Superior temporal gyrus (tissue), 1 donor: ENCODE measurements around the gene TASOR.

ENCODE experiments used
- DNase-seq: peaks from one replicate; pipeline ENCODE4 v3.0.0-alpha.2; 2016; ENCODE audit errors: extremely low spot score

The TASOR gene

DNA sequence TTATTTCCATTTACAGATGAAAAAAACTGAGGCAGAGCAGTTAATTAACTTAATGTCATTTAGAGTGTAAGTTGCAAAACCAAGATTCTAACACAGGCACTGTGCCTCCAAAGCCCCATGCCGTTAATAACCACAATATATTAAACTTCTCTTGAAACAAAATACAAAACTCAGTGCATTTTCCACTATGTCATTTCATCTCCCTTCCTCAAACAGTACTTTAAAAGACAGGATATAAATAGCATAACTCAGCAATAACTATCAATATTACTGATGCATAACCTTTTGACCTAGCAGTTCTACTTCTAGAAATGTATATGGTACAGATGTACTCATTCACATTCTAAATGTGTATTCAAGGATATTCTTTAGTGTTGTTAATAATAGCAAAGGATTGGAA, 5.1 kb upstream of the TASOR start:
- no peak for DNase-seq

DNA sequence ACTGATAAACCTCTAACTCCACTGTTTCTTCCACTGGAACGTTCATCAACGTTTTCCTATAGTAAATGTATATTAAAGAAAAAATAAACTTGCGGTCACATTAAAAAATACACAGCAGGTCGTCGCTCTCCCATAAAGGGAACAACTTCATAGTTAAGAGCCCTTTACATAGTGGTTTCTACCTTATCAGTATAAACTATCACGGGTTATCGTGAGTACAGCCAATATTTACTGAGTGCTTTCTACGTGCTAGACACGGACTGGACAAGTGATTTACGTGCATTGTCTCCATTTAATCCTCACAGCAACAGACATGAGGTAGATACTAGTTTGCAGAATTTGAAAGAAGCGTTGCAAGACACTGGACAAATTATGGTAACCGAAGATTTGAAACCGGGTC, 964 bp upstream of the TASOR start:
- no peak for DNase-seq

DNA sequence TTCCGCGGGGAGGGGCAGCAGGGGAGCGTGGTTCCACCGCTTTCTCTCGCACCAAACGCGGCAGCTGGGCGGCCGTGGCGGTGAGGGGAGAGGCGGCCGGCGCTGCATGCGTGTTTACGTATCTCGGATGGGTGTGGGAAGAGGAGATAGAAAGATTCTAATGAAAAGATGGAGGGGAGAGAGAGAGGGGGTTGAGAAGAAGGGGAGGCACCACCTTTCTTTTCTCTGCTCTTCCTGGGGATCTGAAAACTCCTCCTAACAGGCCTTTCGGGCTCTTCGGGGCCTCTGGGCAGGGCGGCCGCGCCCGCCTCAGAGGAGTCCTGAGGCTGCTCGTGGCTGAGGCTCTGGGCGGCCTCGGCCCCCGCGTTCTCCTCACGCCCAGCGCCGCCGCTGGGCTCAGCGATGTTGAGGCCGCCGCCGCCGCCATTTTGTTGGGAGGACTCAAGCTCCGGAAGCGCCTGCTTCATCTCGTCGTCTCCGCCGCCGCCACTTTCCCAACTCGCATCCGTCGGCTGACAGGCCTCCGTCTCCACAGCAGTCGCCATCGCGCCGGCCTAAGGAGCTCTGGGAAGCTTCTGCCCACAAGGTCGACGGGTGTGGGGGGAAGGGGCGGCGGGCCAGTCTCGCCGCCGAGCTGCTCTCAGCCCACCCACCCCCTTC, 473 bp downstream of the TASOR start:
- peak; percentile 76 for DNase-seq

DNA sequence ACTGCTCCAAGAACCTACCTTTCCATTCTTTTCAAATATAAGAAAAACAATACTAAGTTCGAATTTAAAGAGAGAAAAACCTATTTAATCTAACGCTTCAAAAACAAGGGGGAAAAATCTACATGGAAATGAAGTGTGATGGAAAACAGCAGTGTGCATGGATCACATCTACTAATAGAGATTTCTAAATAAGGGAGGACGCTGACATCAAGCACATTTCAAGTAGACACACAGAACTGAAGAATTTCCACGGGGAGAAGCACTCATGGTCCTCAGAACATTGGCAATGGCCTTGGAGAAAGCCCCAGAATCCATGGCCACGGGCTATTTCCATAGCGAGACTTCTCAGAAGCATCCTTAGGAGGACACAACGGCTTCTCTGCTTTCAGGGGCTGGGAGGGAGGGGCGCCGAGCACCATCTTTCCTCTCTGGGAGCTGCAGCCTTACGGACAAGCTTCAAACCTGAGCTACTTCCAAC, 1.0 kb downstream of the TASOR start:
- peak; percentile 71 for DNase-seq

DNA sequence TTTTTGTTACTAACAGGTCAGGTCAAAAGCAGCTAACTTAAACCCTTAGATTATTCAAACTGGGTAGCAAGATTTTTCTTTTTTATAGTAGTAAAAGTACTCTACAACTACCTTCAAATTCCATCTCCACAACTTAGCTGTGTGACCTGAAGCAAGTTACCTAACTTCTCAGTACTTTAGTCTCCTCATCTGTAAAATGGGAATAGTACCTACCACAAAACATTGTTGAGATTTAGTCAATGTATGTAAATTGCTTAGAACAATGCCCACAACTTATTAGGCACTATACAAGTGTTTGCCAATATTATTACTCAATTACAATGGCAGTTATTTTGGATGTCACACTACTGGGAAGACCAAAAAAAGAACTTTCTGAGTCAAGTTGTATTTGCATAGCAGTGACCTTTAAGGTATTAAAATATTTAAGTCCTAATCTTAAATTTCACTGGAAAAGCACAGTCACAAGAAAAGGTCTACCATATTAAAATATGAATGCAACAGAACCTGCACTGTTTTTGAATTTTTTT, 2.9 kb downstream of the TASOR start:
- no peak for DNase-seq

DNA sequence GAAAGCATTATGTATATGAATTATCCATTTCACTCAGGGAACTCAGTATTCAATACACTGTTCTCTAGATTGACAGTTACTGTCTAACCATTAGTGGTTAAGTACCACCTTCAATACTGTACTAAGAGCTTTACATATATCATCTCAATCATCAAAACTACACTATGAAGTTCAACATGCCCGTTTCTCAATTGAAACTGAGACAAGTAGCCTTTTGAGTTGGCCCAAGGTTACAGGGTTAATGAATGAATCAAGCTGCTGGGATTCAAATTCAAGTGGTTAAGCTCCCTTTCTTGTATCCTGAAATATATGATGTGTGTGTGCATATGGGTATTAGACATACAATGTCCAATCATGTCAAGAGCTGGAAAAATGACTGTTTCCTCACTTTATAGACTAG, 5.8 kb downstream of the TASOR start:
- no peak for DNase-seq

DNA sequence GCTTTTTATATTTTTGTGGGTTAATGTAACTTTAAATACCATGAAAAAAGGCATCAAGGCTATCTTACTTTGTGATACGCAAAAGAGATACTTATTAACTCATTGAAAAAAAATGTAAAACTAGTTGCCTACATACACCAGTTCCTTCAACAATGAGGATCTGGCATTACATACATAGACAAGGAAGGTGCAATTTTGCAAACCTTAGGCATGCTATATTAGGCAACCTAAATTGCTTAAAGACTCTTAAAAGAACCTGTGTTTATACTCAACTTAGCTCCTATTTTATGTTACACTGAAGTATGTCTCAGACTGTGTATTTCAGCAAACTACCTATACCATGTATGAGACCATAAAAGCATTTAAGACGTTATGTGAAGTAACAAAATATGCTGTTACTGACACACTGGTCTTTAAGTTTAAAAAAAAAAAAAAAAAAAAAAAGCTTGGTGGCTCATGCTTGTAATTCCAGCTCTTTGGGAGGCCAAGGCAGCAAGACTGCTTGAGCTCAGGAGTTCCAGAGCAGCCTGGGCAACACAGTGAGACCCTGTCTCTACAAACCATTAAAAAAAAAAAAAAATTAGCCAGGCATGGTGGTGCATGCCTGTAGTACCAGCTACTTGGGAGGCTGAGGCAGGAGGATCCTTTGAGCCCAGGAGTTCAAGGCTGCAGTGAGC, 9.1 kb downstream of the TASOR start:
- no peak for DNase-seq

DNA sequence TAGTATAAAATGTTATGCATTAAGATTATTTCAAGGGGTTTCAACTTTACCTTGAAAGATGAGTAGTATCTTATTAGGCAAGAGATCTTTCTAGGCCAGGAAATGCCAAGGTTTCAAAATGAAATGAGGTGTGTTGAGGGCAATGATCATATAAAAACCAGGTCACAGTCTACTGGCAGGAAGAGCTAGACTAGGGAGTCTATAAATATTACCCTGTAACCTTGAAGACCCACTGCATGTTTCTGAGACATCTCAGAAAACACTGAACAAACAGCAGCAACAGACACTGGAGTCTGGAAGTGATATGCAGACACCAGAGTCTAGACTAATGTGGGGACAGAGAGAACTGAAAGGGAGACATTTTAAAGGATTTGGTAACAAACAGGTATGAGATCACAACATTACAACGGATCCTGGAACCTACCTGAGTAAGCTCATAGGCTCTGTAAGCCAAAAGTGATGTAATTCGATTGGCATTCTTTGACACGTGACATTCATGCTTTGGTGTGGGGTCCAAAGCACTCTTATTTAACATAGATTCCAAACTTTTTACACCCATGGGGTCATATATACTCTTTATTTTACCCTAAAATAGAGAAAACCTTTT, 15.0 kb downstream of the TASOR start:
- no peak for DNase-seq

DNA sequence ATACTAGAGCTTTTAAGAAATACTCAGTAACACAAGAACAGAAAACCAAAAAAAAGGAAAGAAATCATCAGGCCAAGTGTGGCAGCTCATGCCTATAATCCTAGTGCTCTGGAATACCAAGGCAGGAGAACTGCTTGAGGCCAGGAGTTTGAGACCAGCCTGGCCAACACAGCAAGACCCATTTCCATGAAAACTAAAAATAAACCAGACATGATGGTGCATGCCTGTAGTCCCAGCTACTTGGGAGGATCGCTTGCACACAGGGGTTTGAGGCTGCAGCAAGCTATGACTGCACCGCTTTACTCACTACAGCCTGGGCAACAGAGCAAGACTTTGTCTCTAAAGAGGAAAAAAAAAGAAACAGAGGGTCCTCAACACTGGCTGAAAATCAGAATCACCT, 18.2 kb downstream of the TASOR start:
- no peak for DNase-seq

DNA sequence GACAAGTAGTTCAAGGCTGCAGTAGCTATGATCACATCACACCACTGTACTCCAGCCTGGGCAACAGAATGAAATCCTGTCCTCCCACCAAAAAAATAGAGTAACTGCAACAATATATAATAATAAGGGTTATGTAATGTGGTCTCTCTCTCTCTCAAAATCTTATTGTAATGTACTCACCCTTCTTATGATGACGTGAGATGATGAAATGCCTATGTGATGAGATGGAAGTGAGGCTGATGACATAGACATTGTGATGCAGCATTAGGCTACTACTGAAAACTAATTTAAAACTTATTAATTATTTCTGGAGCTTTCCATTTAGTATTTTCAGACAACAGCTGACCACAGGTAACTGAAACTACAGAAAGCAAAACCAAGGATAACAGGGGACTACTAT, 27.4 kb downstream of the TASOR start:
- DNase-seq: no peak

DNA sequence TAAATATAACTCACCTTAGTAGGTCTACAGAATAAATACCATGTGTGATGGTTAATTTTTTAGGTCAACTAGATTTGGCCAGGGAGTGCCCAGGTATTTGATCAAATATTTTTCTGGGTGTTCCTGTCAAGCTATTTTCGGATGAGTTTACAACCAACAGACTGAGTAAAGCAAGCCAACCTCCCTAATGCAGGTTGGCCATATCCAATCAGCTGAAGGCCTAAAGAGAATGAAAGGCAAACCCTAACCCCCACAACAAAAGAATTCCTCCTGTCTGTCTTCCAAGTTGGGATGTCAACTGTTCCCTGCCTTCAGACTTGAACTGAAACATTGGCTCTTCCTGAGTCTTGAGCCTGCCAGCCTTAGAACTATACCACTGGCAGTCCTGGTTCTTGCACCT, 28.6 kb downstream of the TASOR start:
- DNase-seq: no peak

DNA sequence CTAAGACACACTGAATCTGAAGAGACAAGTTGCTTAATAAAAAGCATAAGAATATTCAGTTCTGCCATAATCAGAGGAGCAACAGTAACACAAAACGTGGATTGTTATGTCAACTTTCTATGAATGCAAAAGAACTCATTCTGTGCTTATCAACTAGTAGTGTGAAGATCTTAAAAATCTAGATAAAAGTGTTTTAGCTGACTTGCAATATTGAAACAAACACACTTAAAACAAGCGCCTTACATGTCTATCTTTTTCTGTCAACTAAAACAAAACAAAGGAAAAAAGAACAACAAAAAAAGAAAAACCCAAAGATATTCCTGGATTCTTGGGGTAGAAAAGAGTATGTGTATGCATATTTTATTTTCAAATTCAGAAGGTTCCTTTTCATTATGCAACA, 37.7 kb downstream of the TASOR start:
- DNase-seq: no peak

DNA sequence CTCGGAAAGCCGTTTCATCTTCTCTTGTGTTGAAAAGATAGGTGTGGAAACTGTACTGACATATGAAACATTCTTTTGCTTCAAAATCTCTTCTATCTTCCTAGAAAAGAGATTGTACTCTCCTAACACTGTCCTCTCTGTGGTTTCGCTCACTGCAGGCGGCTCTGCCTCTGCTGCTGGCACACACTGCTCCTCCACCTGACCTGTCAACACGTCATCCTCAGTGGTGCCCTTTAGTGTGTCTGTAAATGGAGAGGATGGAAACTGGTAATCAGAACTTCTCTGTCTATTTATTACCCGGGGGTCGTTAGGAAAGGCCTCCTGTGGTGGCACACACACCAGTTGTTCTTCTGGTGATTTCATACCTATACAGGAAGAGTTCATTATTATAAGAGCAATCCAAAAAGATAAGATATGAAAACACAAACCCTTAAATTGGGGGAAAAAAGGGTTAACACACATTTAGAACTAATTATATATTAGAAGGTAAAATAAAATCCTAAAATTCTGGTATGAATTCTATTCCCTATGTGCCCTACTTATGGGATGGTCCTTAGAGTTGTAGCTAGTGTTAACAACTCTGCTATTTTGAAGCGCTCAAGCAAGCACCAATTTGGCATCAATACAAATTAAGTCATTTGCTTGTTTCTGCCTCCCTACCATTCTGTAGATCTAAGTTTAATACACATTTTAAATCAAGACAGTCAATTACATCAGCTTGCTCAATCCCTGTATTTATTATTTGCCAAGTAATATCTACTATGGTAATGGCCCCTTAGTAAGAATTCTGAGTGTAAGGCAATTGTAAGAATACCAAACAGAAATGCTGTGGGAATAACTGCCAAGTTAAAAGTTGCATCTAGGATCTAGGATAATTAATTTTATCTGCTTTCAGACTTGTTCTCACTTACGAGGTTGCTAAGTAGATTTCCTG, 49.2 kb downstream of the TASOR start:
- no peak for DNase-seq
